ENCODE data around the gene LSM7.
"Not testable (repeated sequence)": the region's sequence is repeated elsewhere in the genome, so short reads cannot be mapped to it uniquely, and the experiment has no call there.

The LSM7 gene

DNA sequence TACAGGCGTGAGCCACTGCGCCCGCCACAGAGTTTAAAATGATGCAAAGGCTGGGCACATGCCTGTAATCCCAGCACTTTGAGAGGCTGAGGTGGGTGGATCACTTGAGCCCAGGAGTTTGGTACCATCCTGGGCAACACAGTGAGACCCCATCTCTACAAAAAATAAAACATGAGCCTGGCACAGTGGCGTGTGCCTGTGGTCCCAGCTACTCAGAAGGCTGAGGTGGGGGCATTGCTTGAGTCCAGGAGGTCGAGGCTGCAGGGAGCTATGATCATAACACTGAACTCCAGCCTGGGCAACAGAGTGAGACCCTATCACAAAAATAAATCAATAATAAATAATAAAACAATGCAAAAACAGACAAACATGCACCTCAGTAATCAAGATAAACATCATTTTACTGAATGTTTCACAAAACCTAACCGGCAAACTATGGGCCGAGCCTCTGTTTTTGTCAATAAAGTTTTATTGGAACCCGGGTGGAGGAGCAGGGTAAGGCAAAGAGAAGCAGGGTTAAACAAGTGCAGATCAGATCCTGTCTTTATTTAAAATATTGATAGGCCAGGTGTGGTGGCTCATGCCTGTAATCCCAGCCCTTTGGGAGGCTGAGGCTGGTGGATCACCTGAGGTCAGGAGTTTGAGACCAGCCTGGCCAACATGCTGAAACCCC is 44.4 kb downstream of the LSM7 start:
- CTCF ChIA-PET, result no interaction called here
- TF ChIP-seq, protein P1, sequence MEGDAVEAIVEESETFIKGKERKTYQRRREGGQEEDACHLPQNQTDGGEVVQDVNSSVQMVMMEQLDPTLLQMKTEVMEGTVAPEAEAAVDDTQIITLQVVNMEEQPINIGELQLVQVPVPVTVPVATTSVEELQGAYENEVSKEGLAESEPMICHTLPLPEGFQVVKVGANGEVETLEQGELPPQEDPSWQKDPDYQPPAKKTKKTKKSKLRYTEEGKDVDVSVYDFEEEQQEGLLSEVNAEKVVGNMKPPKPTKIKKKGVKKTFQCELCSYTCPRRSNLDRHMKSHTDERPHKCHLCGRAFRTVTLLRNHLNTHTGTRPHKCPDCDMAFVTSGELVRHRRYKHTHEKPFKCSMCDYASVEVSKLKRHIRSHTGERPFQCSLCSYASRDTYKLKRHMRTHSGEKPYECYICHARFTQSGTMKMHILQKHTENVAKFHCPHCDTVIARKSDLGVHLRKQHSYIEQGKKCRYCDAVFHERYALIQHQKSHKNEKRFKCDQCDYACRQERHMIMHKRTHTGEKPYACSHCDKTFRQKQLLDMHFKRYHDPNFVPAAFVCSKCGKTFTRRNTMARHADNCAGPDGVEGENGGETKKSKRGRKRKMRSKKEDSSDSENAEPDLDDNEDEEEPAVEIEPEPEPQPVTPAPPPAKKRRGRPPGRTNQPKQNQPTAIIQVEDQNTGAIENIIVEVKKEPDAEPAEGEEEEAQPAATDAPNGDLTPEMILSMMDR (conservative IDR thresholded peaks at IDR 0.05; ENCODE audit: low read depth), result no peak

DNA sequence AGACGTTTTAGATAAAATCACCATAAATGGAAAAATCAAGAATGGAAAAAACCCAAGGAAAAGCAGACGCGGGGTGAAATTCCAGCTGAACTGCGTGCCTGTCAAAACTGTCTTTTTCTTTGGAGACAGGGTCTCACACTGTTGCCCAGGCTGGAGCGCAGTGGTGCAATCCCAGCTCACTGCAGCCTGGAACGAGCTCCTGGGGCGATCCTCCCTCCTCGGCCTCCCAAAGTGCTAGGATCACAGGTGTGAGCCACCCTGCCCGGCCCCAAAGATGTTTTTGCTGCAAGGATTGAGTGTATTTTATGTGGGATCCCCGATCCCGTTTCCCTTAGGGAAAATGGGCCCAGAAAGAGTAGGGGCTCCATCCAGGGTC is 45.5 kb downstream of the LSM7 start:
- no peak overlapping the region for H3K27ac ChIP-seq
- ChIA-PET CTCF (no interaction called here), POLR2A (ENCODE audit: low non-redundant PET) (interaction anchor here (0.6 kb wide), 1 partner anchor 11 kb away, joined by 3 read pairs; no protein-coding TSS in a partner anchor)
- TF ChIP-seq, protein P1 (conservative IDR thresholded peaks at IDR 0.05; ENCODE audit: low read depth), result no peak
- DNase-seq (ENCODE audit: low spot score), result no peak

More for the DNA sequence above, 44.4 kb downstream of the LSM7 start:
- DNase-seq (ENCODE audit: low spot score), result no peak
- no peak overlapping the region for H3K27ac ChIP-seq
- POLR2A ChIA-PET (ENCODE audit: low non-redundant PET), result no interaction called here

GRCh38 chr19:2282062-2282861 is 46.1 kb downstream of the LSM7 start, which contains the start of gene PEAK3:
Gene PEAK3, minus strand, starts transcription at chr19:2282175. Its CDS starts 1,244 bp downstream, at chr19:2280931.
- TF ChIP-seq, protein P1 (conservative IDR thresholded peaks at IDR 0.05; ENCODE audit: low read depth), result no peak
- no peak for DNase-seq (ENCODE audit: low spot score)
- ChIA-PET CTCF (no interaction called here), POLR2A (ENCODE audit: low non-redundant PET) (interaction anchor here (0.6 kb wide), 1 partner anchor 12 kb away, joined by 3 read pairs; no protein-coding TSS in a partner anchor)
- no peak within 1 kb of the TSS for H3K27ac ChIP-seq

DNA sequence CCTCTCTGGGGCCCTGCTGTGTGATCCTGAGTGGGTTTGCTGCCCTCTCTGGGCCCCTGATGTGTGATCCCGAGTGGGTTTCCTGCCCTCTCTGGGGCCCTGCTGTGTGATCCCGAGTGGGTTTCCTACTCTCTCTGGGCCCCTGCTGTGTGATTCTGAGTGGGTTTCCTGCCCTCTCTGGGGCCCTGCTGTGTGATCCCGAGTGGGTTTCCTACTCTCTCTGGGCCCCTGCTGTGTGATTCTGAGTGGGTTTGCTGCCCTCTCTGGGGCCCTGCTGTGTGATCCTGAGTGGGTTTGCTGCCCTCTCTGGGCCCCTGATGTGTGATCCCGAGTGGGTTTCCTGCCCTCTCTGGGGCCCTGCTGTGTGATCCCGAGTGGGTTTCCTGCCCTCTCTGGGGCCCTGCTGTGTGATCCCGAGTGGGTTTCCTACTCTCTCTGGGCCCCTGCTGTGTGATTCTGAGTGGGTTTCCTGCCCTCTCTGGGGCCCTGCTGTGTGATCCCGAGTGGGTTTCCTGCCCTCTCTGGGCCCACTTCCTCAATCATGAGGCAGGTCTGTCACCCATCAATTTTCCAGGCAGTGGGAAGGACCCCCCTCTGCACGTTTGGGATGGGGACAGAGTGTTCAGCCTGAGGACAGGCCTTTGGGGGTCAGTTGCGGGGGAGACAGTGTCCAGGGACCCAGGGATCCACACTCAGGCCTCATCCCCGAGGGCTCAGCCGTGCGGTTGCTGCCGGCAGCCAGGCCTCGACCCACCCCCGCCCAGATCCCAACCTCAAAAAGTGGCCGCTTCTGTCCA is 46.9 kb downstream of the LSM7 start:
- CTCF ChIA-PET; H3K27ac ChIP-seq; DNase-seq (ENCODE audit: low spot score); POLR2A ChIA-PET (ENCODE audit: low non-redundant PET): not testable (repeated sequence)

GRCh38 chr19:2280633-2281264 is 47.6 kb downstream of the LSM7 start:
- no peak overlapping the region for H3K27ac ChIP-seq
- no peak for DNase-seq (ENCODE audit: low spot score)
- POLR2A ChIA-PET (ENCODE audit: low non-redundant PET), result no interaction called here
- TF ChIP-seq, protein P1 (conservative IDR thresholded peaks at IDR 0.05; ENCODE audit: low read depth), result no peak
- CTCF ChIA-PET, result no interaction called here

DNA sequence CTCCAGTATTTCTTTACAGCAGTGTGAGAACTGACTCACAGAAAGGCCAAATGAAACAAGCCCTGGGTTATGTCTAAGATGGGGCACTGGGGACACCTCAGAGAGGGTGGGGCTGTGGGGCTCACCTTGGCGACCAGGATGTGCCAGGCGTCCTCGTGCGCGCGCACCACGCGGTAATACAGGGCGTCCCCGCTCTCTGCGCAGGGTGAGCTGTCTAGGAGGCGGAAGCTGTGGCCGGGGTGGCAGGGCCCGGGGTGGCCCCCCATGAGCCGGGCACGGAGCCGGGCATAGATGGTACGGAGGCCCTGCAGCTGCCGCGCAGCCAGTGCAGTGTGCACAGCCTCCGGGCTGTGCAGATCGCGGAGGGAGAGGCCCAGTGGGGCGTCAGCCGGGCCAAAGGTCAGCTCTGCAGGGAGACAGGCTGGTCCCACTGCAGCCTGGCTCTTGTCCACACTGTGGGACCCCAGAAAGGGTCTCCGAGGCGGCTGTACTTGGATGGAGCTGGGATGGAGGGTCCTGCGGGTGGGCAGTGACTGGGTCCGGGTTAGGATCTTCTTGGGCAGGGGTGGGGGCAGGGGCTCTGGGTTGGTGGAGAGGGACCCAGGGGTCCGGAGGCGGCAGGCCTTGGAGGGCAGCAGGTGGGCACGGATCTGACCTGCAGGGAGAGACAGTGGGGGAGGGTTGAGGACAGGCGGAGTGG is 49.8 kb downstream of the LSM7 start:
- no peak for DNase-seq (ENCODE audit: low spot score)
- CTCF ChIA-PET, result no interaction called here
- TF ChIP-seq, protein P1 (conservative IDR thresholded peaks at IDR 0.05; ENCODE audit: low read depth), result no peak
- no peak overlapping the region for H3K27ac ChIP-seq
- POLR2A ChIA-PET (ENCODE audit: low non-redundant PET), result interaction anchor here (1.0 kb wide), 1 partner anchor 8 kb away, joined by 3 read pairs; no protein-coding TSS in a partner anchor
